Measurements from ENCODE around the gene FGFR1OP2.
"Not testable (repeated sequence)": the region's sequence is repeated elsewhere in the genome, so short reads cannot be mapped to it uniquely, and the experiment has no call there.

The FGFR1OP2 gene

GRCh38 chr12:26941215-26941594, 2.9 kb downstream of the FGFR1OP2 start:
- DNase-seq (ENCODE audit: low read depth in 2 of 2) = no peak

GRCh38 chr12:26948309-26948708, 10.0 kb downstream of the FGFR1OP2 start:
- DNase-seq (ENCODE audit: low read depth in 2 of 2) = no peak

- no peak for DNase-seq (ENCODE audit: low read depth in 2 of 2)
Measured at GRCh38 chr12:26953447-26953846, 15.2 kb downstream of the FGFR1OP2 start.

GRCh38 chr12:26954027-26954426, 15.8 kb downstream of the FGFR1OP2 start:
- no peak for DNase-seq (ENCODE audit: low read depth in 2 of 2)

GRCh38 chr12:26961391-26961790, 23.1 kb downstream of the FGFR1OP2 start:
- DNase-seq (ENCODE audit: low read depth in 2 of 2) = not testable (repeated sequence)

- DNase-seq (ENCODE audit: low read depth in 2 of 2) = no peak
Measured at GRCh38 chr12:26961803-26962202, 23.5 kb downstream of the FGFR1OP2 start.

GRCh38 chr12:26963413-26963812, 25.1 kb downstream of the FGFR1OP2 start:
- DNase-seq (ENCODE audit: low read depth in 2 of 2) = no peak

- DNase-seq (ENCODE audit: low read depth in 2 of 2) = no peak
Measured at GRCh38 chr12:26966842-26967241, 28.6 kb downstream of the FGFR1OP2 start.

- DNase-seq (ENCODE audit: low read depth in 2 of 2) = no peak
Measured at GRCh38 chr12:26970136-26970535, 31.9 kb downstream of the FGFR1OP2 start.

- peak; percentile 26 to 40 for DNase-seq (ENCODE audit: low read depth in 2 of 2)
Measured at GRCh38 chr12:26971963-26972362, 33.7 kb downstream of the FGFR1OP2 start.

- DNase-seq (ENCODE audit: low read depth in 2 of 2) = no peak
Measured at GRCh38 chr12:26976687-26977086, 38.4 kb downstream of the FGFR1OP2 start.

GRCh38 chr12:26978801-26979200, 40.5 kb downstream of the FGFR1OP2 start:
- DNase-seq (ENCODE audit: low read depth in 2 of 2) = no peak

- no peak for DNase-seq (ENCODE audit: low read depth in 2 of 2)
Measured at GRCh38 chr12:26979733-26980132, 41.5 kb downstream of the FGFR1OP2 start.

GRCh38 chr12:26982866-26983265, 44.6 kb downstream of the FGFR1OP2 start:
- no peak for DNase-seq (ENCODE audit: low read depth in 2 of 2)

- DNase-seq (ENCODE audit: low read depth in 2 of 2) = no peak
Measured at GRCh38 chr12:26987634-26988424, 49.6 kb downstream of the FGFR1OP2 start.

GRCh38 chr12:26988703-26989102, 50.4 kb downstream of the FGFR1OP2 start:
- DNase-seq (ENCODE audit: low read depth in 2 of 2) = no peak

GRCh38 chr12:26989873-26990272, 51.6 kb downstream of the FGFR1OP2 start:
- DNase-seq (ENCODE audit: low read depth in 2 of 2) = no peak

- no peak for DNase-seq (ENCODE audit: low read depth in 2 of 2)
Measured at GRCh38 chr12:26991826-26992225, 53.6 kb downstream of the FGFR1OP2 start.

- no peak for DNase-seq (ENCODE audit: low read depth in 2 of 2)
Measured at GRCh38 chr12:26994109-26994508, 55.8 kb downstream of the FGFR1OP2 start.

GRCh38 chr12:26995706-26996105, 57.4 kb downstream of the FGFR1OP2 start:
- DNase-seq (ENCODE audit: low read depth in 2 of 2) = no peak

GRCh38 chr12:26997003-26997402, 58.7 kb downstream of the FGFR1OP2 start:
- no peak for DNase-seq (ENCODE audit: low read depth in 2 of 2)

- no peak for DNase-seq (ENCODE audit: low read depth in 2 of 2)
Measured at GRCh38 chr12:27000961-27001360, 62.7 kb downstream of the FGFR1OP2 start.

- DNase-seq (ENCODE audit: low read depth in 2 of 2) = no peak
Measured at GRCh38 chr12:27001663-27002062, 63.4 kb downstream of the FGFR1OP2 start.

- no peak for DNase-seq (ENCODE audit: low read depth in 2 of 2)
Measured at GRCh38 chr12:27002141-27002540, 63.9 kb downstream of the FGFR1OP2 start.
